Measurements from ENCODE around the gene AP1S1. TPM values are rescaled to one million over a fixed set of nuclear protein-coding genes. Genes with fewer than 3 reads are reported as not detected.

Gene AP1S1
- total RNA-seq, 6 experiments from 2014 or later, result 24.0 to 56.5 (median 26.4) TPM

DNA sequence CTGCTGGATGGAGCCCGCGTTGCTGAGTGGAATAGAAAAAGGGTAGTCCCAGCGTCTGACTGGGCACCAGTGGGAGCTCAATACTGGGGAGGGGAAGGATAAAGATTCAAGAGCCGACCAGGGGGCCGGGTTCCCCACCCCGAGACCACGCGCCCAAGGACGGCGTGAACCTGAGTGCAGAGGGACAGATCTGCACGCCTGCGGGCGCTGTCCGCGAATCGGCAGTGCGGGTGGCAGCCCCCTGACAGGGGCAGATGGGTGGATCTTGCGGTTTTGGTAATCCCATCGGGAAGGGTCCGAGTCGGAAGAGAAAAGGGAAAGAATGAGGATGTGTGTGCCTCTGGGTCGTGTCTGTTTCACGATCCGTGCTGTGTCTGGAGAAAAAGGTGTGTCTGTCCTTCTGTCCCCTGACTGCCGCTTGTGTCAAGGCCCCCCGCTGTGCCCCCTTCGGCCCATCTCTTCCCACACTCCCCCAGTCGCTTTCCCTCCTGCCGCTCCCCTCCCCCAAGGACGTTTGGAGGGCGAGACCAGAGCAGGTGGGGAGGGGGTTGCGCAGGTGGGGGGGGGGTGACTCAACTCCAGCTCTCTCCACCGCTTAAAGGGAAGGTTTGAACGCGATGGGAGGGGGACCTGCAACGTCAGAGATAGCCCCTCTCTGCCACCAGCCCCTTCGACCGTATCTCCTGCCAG is 11.8 kb downstream of the AP1S1 start:
- no peak overlapping the region for H3K27ac ChIP-seq
- H3K4me3 ChIP-seq, result no peak overlapping the region
- no peaks in the 10 kb centered on the region for H3K9me3 ChIP-seq
- TF ChIP-seq CTCF (IDR thresholded peaks at IDR 0.05), result no peak
- TF ChIP-seq POLR2A (IDR thresholded peaks at IDR 0.05), result no peak
- DNase-seq, result no peak
- intact Hi-C loops (cut with DNase I), result loop anchor here in 1 of 2 donors (10.0 kb wide), 1 partner anchor 119 kb away; no protein-coding TSS in a partner anchor
- WGBS (ENCODE audit: insufficient coverage, low coverage, low lambda C conversion rate, missing lambda C conversion rate), result 2% methylated on average over 31 of the region's 38 CpGs
- H3K27me3 ChIP-seq, result peaks cover 0 to 21% of the 10 kb centered on the region in 2 donors
- H3K36me3 ChIP-seq, result no peaks in the 10 kb centered on the region
- H3K4me1 ChIP-seq, result peaks cover 0 to 20% (median 0%) of the 10 kb centered on the region in 4 donors
- ATAC-seq, result no peak

DNA sequence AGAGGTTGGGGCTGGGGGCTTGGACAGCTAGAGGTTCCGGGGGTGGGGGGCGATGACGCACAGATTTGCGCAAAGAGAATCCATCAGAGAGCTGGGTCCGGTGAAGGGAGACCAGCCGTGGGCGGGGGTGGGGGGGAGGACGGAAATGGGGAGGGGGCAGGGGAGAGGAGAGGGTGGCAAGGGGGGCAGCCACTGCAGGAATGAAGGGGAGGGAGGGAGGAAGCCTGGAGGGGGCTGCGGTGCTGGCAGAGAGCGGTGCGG is 12.3 kb downstream of the AP1S1 start:
- 1% methylated on average over 9 of the region's 11 CpGs for WGBS (ENCODE audit: insufficient coverage, low coverage, low lambda C conversion rate, missing lambda C conversion rate)
- intact Hi-C loops (cut with DNase I), result loop anchor here in 1 of 2 donors (10.0 kb wide), 1 partner anchor 118 kb away; no protein-coding TSS in a partner anchor

GRCh38 chr7:101166909-101167644 is 12.8 kb downstream of the AP1S1 start:
- DNase-seq, result no peak
- no peak overlapping the region for H3K4me3 ChIP-seq
- peaks cover 0 to 23% (median 0%) of the 10 kb centered on the region in 4 donors for H3K4me1 ChIP-seq
- TF ChIP-seq POLR2A (IDR thresholded peaks at IDR 0.05) (no peak), CTCF (IDR thresholded peaks at IDR 0.05) (no peak)
- H3K27ac ChIP-seq, result no peak overlapping the region
- intact Hi-C loops (cut with DNase I), result loop anchor here in 1 of 2 donors (10.0 kb wide), 1 partner anchor 118 kb away; no protein-coding TSS in a partner anchor
- H3K36me3 ChIP-seq, result no peaks in the 10 kb centered on the region
- no peaks in the 10 kb centered on the region for H3K9me3 ChIP-seq
- ATAC-seq, result no peak
- WGBS (ENCODE audit: insufficient coverage, low coverage, low lambda C conversion rate, missing lambda C conversion rate), result under 1% methylated on average over 17 of the region's 19 CpGs
- peaks cover 0 to 28% of the 10 kb centered on the region in 2 donors for H3K27me3 ChIP-seq

More for the DNA sequence above, 12.3 kb downstream of the AP1S1 start:
- Histone ChIP-seq H3K4me1 (peaks cover 0 to 20% (median 0%) of the 10 kb centered on the region in 4 donors), H3K4me3 (no peak overlapping the region), H3K27me3 (peaks cover 0 to 23% of the 10 kb centered on the region in 2 donors), H3K27ac (no peak overlapping the region), H3K9me3 (no peaks in the 10 kb centered on the region), H3K36me3 (no peaks in the 10 kb centered on the region)
- DNase-seq, result no peak
- ATAC-seq, result no peak
- TF ChIP-seq POLR2A (IDR thresholded peaks at IDR 0.05) (no peak), CTCF (IDR thresholded peaks at IDR 0.05) (no peak)

- Histone ChIP-seq H3K27ac (no peak overlapping the region), H3K9me3 (no peaks in the 10 kb centered on the region), H3K36me3 (no peaks in the 10 kb centered on the region), H3K4me3 (no peak overlapping the region), H3K4me1 (peaks cover 0 to 24% (median 0%) of the 10 kb centered on the region in 4 donors), H3K27me3 (peaks cover 0 to 29% of the 10 kb centered on the region in 2 donors)
- WGBS (ENCODE audit: insufficient coverage, low coverage, low lambda C conversion rate, missing lambda C conversion rate), result 4% methylated on average over 12 of the region's 12 CpGs
- no peak for ATAC-seq
- no peak for TF ChIP-seq CTCF (IDR thresholded peaks at IDR 0.05)
- no peak for TF ChIP-seq POLR2A (IDR thresholded peaks at IDR 0.05)
- intact Hi-C loops (cut with DNase I), result loop anchor here in 1 of 2 donors (10.0 kb wide), 1 partner anchor 117 kb away; no protein-coding TSS in a partner anchor
- DNase-seq, result no peak
Observed at GRCh38 chr7:101167645-101168411, 13.6 kb downstream of the AP1S1 start.

All from right lobe of liver (tissue), 6 donors.